IMR-90 (cell line): ENCODE data around the gene PRKCG. TPM values are rescaled to one million over a fixed set of nuclear protein-coding genes. Genes with fewer than 3 reads are reported as not detected.

ENCODE experiments used
- ATAC-seq: fragments of 200-7000 bp; cut with Tn5 transposase; 2 replicates; pipeline ENCODE4 v1.9.1; 2020; ENCODE audit warnings: low read depth, mild to moderate bottlenecking, moderate library complexity
- BruUV-seq: library from RNA; stranded (reverse); fragments of 400-500 nt; replicated peaks from 2 replicates; lab custom pipeline; 2021; lab: Mats Ljungman, UMichigan
- CTCF ChIA-PET: fragments of 300-600 bp; formaldehyde crosslinking; extraction: SDS; loops from one replicate; lab custom pipeline; 2021; ENCODE audit warnings: antibody characterized with exemption; lab: Yijun Ruan, JAX
- POLR2A ChIA-PET: fragments of 300-600 bp; sonication (Branson Sonifier 250); formaldehyde crosslinking; loops from one replicate; lab custom pipeline; 2022; ENCODE audit warnings: antibody characterized with exemption; ENCODE audit not compliant: unreplicated experiment; lab: Charles Lee
- DNase-seq: peaks from one replicate; pipeline ENCODE4 v3.0.0; 2013
- H2AFZ ChIP-seq: replicated peaks from 2 replicates; pipeline ENCODE3; 2013; ENCODE audit warnings: low read length, mild to moderate bottlenecking; ENCODE audit not compliant: poor library complexity
- H2AK5ac ChIP-seq: 2 replicates; pipeline ENCODE4 v1.6.1; 2013; ENCODE audit warnings: low read depth, low read length, inconsistent platforms
- H2AK9ac ChIP-seq: replicated peaks from 2 replicates; pipeline ENCODE3; 2013; ENCODE audit warnings: mild to moderate bottlenecking, low read depth, low read length, moderate library complexity; ENCODE audit not compliant: poor library complexity
- H2BK120ac ChIP-seq: 2 replicates; pipeline ENCODE4 v1.6.1; 2013; ENCODE audit warnings: low read depth, low read length, inconsistent platforms
- H2BK15ac ChIP-seq: 3 replicates; pipeline ENCODE4 v1.6.1; 2013; ENCODE audit warnings: low read depth, low read length, inconsistent platforms
- H2BK20ac ChIP-seq: 2 replicates; pipeline ENCODE4 v1.6.1; 2013; ENCODE audit warnings: low read depth, mild to moderate bottlenecking, inconsistent platforms, low read length, moderate library complexity
- H2BK5ac ChIP-seq: 2 replicates; pipeline ENCODE4 v1.6.1; 2013; ENCODE audit warnings: mild to moderate bottlenecking, low read depth, low read length, inconsistent platforms; ENCODE audit not compliant: poor library complexity, severe bottlenecking
- H3K14ac ChIP-seq: replicated peaks from 2 replicates; pipeline ENCODE4 v1.6.1; 2013; ENCODE audit warnings: low read depth, low read length, inconsistent platforms
- H3K18ac ChIP-seq: 2 replicates; pipeline ENCODE4 v1.6.1; 2013; ENCODE audit warnings: low read depth, low read length, control low read depth
- H3K23ac ChIP-seq: 2 replicates; pipeline ENCODE4 v1.6.1; 2013; ENCODE audit warnings: low read depth, low read length, inconsistent platforms
- H3K27ac ChIP-seq: 2 replicates; pipeline ENCODE4 v1.5.1; 2013; ENCODE audit warnings: mild to moderate bottlenecking, control low read depth, low read length; ENCODE audit not compliant: insufficient read depth
- H3K27me3 ChIP-seq: 2 replicates; pipeline ENCODE4 v1.6.1; 2013; ENCODE audit warnings: low read length; ENCODE audit not compliant: control insufficient read depth, insufficient read depth
- H3K36me3 ChIP-seq: 2 replicates; pipeline ENCODE4 v1.6.1; 2013; ENCODE audit warnings: low read length, mixed read lengths; ENCODE audit not compliant: control insufficient read depth, insufficient read depth
- H3K4ac ChIP-seq: 2 replicates; pipeline ENCODE4 v1.6.1; 2013; ENCODE audit warnings: low read depth, low read length, inconsistent platforms
- H3K4me1 ChIP-seq: 2 replicates; pipeline ENCODE4 v1.6.1; 2013; ENCODE audit warnings: low read length, mixed read lengths; ENCODE audit not compliant: control insufficient read depth, insufficient read depth
- H3K4me2 ChIP-seq: 2 replicates; pipeline ENCODE4 v1.6.1; 2013; ENCODE audit warnings: low read depth, mild to moderate bottlenecking, control low read depth, low read length, moderate library complexity
- H3K4me3 ChIP-seq: 2 replicates; pipeline ENCODE4 v1.5.1; 2013; ENCODE audit warnings: low read depth, mild to moderate bottlenecking, control low read depth, low read length, moderate library complexity; ENCODE audit not compliant: insufficient read depth
- H3K56ac ChIP-seq: 2 replicates; pipeline ENCODE4 v1.6.1; 2013; ENCODE audit warnings: low read length, inconsistent platforms; ENCODE audit not compliant: insufficient read depth; ENCODE audit errors: extremely low read depth
- H3K79me1 ChIP-seq, 2 experiments: 2 replicates each; pipeline ENCODE4 v1.6.1; 2013; ENCODE audit warnings: low read length in 2 of 2, inconsistent platforms in 1 of 2, low read depth in 1 of 2
- H3K9ac ChIP-seq: 2 replicates; pipeline ENCODE4 v1.6.1; 2013; ENCODE audit warnings: low read depth, low read length, control low read depth
- H3K9me1 ChIP-seq: 2 replicates; pipeline ENCODE4 v1.6.1; 2013; ENCODE audit warnings: low read length, inconsistent platforms; ENCODE audit not compliant: insufficient read depth
- H3K9me3 ChIP-seq: 2 replicates; pipeline ENCODE4 v1.6.1; 2013; ENCODE audit warnings: low read length; ENCODE audit not compliant: control insufficient read depth, insufficient read depth
- H4K20me1 ChIP-seq: 2 replicates; pipeline ENCODE4 v1.6.1; 2013; ENCODE audit warnings: low read length, inconsistent platforms; ENCODE audit not compliant: insufficient read depth
- H4K5ac ChIP-seq: 2 replicates; pipeline ENCODE4 v1.6.1; 2013; ENCODE audit warnings: mild to moderate bottlenecking, low read depth, low read length, control low read depth
- H4K8ac ChIP-seq, 2 experiments: 2 replicates each; pipeline ENCODE4 v1.6.1; 2013; ENCODE audit warnings: low read depth in 2 of 2, low read length in 2 of 2, control low read depth in 1 of 2, inconsistent platforms in 1 of 2
- H4K91ac ChIP-seq: 2 replicates; pipeline ENCODE4 v1.6.1; 2013; ENCODE audit warnings: low read depth, low read length, inconsistent platforms; ENCODE audit not compliant: insufficient read depth
- BHLHE40 ChIP-seq: fragments of 150-350 bp; IDR thresholded peaks from 2 replicates; pipeline ENCODE4 v1.6.1; 2016; ENCODE audit warnings: mild to moderate bottlenecking, low read depth, low read length
- CEBPB ChIP-seq: IDR thresholded peaks from 2 replicates; pipeline ENCODE4 v1.6.1; 2012; ENCODE audit warnings: low read depth, low read length, improper control_type of control experiment
- CHD1 ChIP-seq: IDR thresholded peaks from 2 replicates; pipeline ENCODE4 v1.6.1; 2012; ENCODE audit warnings: low read depth, low read length, improper control_type of control experiment
- FOS ChIP-seq: fragments of 150-350 bp; IDR thresholded peaks from 2 replicates; pipeline ENCODE4 v1.6.1; 2016; ENCODE audit warnings: low read depth, low read length
- MAZ ChIP-seq: IDR thresholded peaks from 2 replicates; pipeline ENCODE4 v1.6.1; 2012; ENCODE audit warnings: low read depth, mild to moderate bottlenecking, low read length, improper control_type of control experiment, moderate library complexity, borderline replicate concordance
- MXI1 ChIP-seq: IDR thresholded peaks from 2 replicates; pipeline ENCODE4 v1.6.1; 2012; ENCODE audit warnings: low read depth, mild to moderate bottlenecking, low read length, moderate library complexity, borderline replicate concordance
- NFE2L2 ChIP-seq: fragments of 150-350 bp; IDR thresholded peaks from 2 replicates; pipeline ENCODE4 v1.6.1; 2016; ENCODE audit warnings: low read depth, mild to moderate bottlenecking, low read length
- POLR2A ChIP-seq: IDR thresholded peaks from 2 replicates; pipeline ENCODE4 v1.6.1; 2012; ENCODE audit warnings: mild to moderate bottlenecking, low read depth, low read length
- RAD21 ChIP-seq: IDR thresholded peaks from 2 replicates; pipeline ENCODE4 v1.6.1; 2012; ENCODE audit warnings: low read length, improper control_type of control experiment
- SMC3 ChIP-seq: fragments of 150-350 bp; IDR thresholded peaks from 2 replicates; pipeline ENCODE4 v1.6.1; 2016; ENCODE audit warnings: low read depth, mild to moderate bottlenecking, antibody characterized with exemption, low read length, moderate library complexity
- WGBS, 2 experiments: methylation state at CpG; one replicate each; pipeline versions ENCODE4 v1.1.5 to v1.1.7; 2013; ENCODE audit warnings: missing lambda C conversion rate in 2 of 2; ENCODE audit not compliant: insufficient read length in 1 of 2; ENCODE audit errors: extremely low coverage in 2 of 2; 5-methylcytosine and 5-hydroxymethylcytosine counted together
- dilution Hi-C: fragments of 300-500 bp; cut with HindIII; formaldehyde crosslinking; loops from one replicate; pipeline ENCODE4 v1.14.3; 2018; ENCODE audit warnings: low sequenced_read_pairs; ENCODE audit not compliant: unreplicated experiment
- in situ Hi-C: fragments of 300-500 bp; cut with MboI; formaldehyde crosslinking; loops from 3 replicates; pipeline ENCODE4 v1.14.3; 2019; ENCODE audit warnings: low sequenced_read_pairs, inconsistent platforms, mixed read lengths
- intact Hi-C: fragments of 100-400 bp; cut with micrococcal nuclease; formaldehyde crosslinking; loops from 2 replicates; pipeline ENCODE4 v1.10.0; 2022
- polyA plus RNA-seq, 3 experiments: library from polyadenylated mRNA; depleted of rRNA; stranded (reverse); fragments of >200 nt; gene quantifications; 2 replicates each; pipeline ENCODE4 v1.2.3, GENCODE V29; 2012; ENCODE audit warnings: low replicate concordance in 1 of 3
- total RNA-seq: library from RNA; depleted of rRNA; stranded (reverse); fragments of >200 nt; gene quantifications from 2 replicates; pipeline ENCODE4 v1.2.3, GENCODE V29; 2012

The PRKCG gene
- total and polyA plus RNA-seq, 2 of the 4 experiments (the other 2 are of a cell fraction), result not detected

GRCh38 chr19:53872762-53873161 lies 9.2 kb upstream of the PRKCG start:
- in situ Hi-C loops (loop anchor here (10.0 kb wide), 1 partner anchor 582 kb away; no protein-coding TSS in a partner anchor), intact Hi-C loops (no loop called here), dilution Hi-C loops (no loop called here)
- no peaks in the 10 kb centered on the region for H3K4me1 ChIP-seq
- peaks cover 64% of the 10 kb centered on the region for H4K20me1 ChIP-seq
- no peak for ATAC-seq
- no peaks in the 10 kb centered on the region for H3K27me3 ChIP-seq
- no peak overlapping the region for H3K9ac ChIP-seq
- H3K9me3 ChIP-seq, result no peaks in the 10 kb centered on the region
- H2AFZ ChIP-seq, result no peak overlapping the region
- ChIA-PET CTCF (interaction anchor here (0.5 kb wide), 1 partner anchor 14 kb away, joined by 4 read pairs; no protein-coding TSS in a partner anchor), POLR2A (no interaction called here)
- BruUV-seq, result no TSS peak
- no peak overlapping the region for H3K18ac ChIP-seq
- no peak overlapping the region for H4K91ac ChIP-seq
- no peak overlapping the region for H2BK20ac ChIP-seq
- no peak overlapping the region for H4K8ac ChIP-seq
- TF ChIP-seq CEBPB, result no peak
- TF ChIP-seq SMC3, result no peak
- TF ChIP-seq MXI1, result no peak
- no peak for TF ChIP-seq NFE2L2
- no peak for TF ChIP-seq RAD21
- no peak for TF ChIP-seq FOS
- no peak for TF ChIP-seq BHLHE40
- no peak; the same call in 1 of the 2 replicates for TF ChIP-seq POLR2A
- no peak for TF ChIP-seq MAZ
- no peak for TF ChIP-seq CHD1
- H3K23ac ChIP-seq, result no peak overlapping the region
- H2BK15ac ChIP-seq, result no peak overlapping the region
- no peak overlapping the region for H3K56ac ChIP-seq
- no peak overlapping the region for H2AK9ac ChIP-seq
- H2BK120ac ChIP-seq, result no peak overlapping the region
- no peak overlapping the region for H4K5ac ChIP-seq
- H3K27ac ChIP-seq, result no peak overlapping the region
- H3K14ac ChIP-seq, result no peak overlapping the region
- no peak overlapping the region for H3K4me3 ChIP-seq
- peaks cover 7% of the 10 kb centered on the region; the same call in 1 of the 2 replicates for H3K9me1 ChIP-seq
- peaks cover 44% of the 10 kb centered on the region for H3K36me3 ChIP-seq
- WGBS, 2 experiments, result 100% methylated on average over 4 of the region's 6 CpGs; no CpG with 5 or more reads in 1 of the 2 experiments
- H2BK5ac ChIP-seq, result no peak overlapping the region
- no peak for DNase-seq
- H3K4ac ChIP-seq, result no peak overlapping the region
- H3K79me1 ChIP-seq, result peaks cover 13 to 60% of the 10 kb centered on the region in 2 experiments
- H2AK5ac ChIP-seq, result no peak overlapping the region
- H3K4me2 ChIP-seq, result no peak overlapping the region
